GM23248 (cell line): ENCODE results near the gene TIGD6. TPM values are rescaled to one million over a fixed set of nuclear protein-coding genes. Genes with fewer than 3 reads are reported as not detected.

Experiments
- DNase-seq: peaks from one replicate; pipeline ENCODE4 v3.0.0-alpha.2; 2015
- H2AFZ ChIP-seq: fragments of 200-600 bp; sonication (generic); 2 replicates; pipeline ENCODE4 v1.6.1; 2016; ENCODE audit warnings: antibody characterized with exemption
- H3F3A ChIP-seq: fragments of 200-600 bp; sonication (generic); 2 replicates; pipeline ENCODE4 v1.6.1; 2016; ENCODE audit warnings: mild to moderate bottlenecking, antibody characterized with exemption, mixed run types; ENCODE audit not compliant: insufficient read depth
- H3K27ac ChIP-seq: fragments of 200-600 bp; sonication (generic); 2 replicates; pipeline ENCODE4 v1.5.1; 2016; ENCODE audit warnings: mild to moderate bottlenecking
- H3K27me3 ChIP-seq: fragments of 200-600 bp; sonication (generic); replicated peaks from 2 replicates; pipeline ENCODE4 v1.6.1; 2016; ENCODE audit warnings: mild to moderate bottlenecking; ENCODE audit not compliant: insufficient read depth
- H3K36me3 ChIP-seq: fragments of 200-600 bp; sonication (generic); 2 replicates; pipeline ENCODE4 v1.6.1; 2016; ENCODE audit warnings: low read depth, mild to moderate bottlenecking
- H3K4me1 ChIP-seq: fragments of 200-600 bp; sonication (generic); 2 replicates; pipeline ENCODE4 v1.6.1; 2016; ENCODE audit warnings: mild to moderate bottlenecking; ENCODE audit not compliant: insufficient read depth
- H3K4me2 ChIP-seq: fragments of 200-600 bp; sonication (generic); one replicate; pipeline ENCODE4 v1.6.1; 2016; ENCODE audit warnings: mild to moderate bottlenecking; ENCODE audit not compliant: unreplicated experiment
- H3K4me3 ChIP-seq: fragments of 200-600 bp; sonication (generic); 2 replicates; pipeline ENCODE4 v1.5.1; 2016; ENCODE audit warnings: mild to moderate bottlenecking
- H3K79me2 ChIP-seq: fragments of 200-600 bp; sonication (generic); 2 replicates; pipeline ENCODE4 v1.6.1; 2016; ENCODE audit warnings: mild to moderate bottlenecking; ENCODE audit not compliant: insufficient read depth
- H3K9ac ChIP-seq: fragments of 200-600 bp; sonication (generic); 2 replicates; pipeline ENCODE4 v1.6.1; 2016; ENCODE audit warnings: mild to moderate bottlenecking
- H3K9me2 ChIP-seq: fragments of 200-600 bp; sonication (generic); 2 replicates; pipeline ENCODE4 v1.6.1; 2016; ENCODE audit warnings: mixed run types, mild to moderate bottlenecking, moderate library complexity; ENCODE audit not compliant: insufficient read depth
- H3K9me3 ChIP-seq: fragments of 200-600 bp; sonication (generic); one replicate; pipeline ENCODE4 v1.6.1; 2017; ENCODE audit warnings: low read depth
- H4K20me1 ChIP-seq: fragments of 200-600 bp; sonication (generic); 2 replicates; pipeline ENCODE4 v1.6.0; 2016; ENCODE audit not compliant: insufficient read depth
- EZH2 ChIP-seq: fragments of 200-600 bp; sonication (generic); IDR thresholded peaks from 2 replicates; pipeline ENCODE4 v1.6.1; 2018; ENCODE audit warnings: antibody characterized with exemption, mild to moderate bottlenecking; ENCODE audit not compliant: insufficient read depth, poor library complexity, severe bottlenecking
- EZH2phosphoT487 ChIP-seq: fragments of 200-600 bp; sonication (generic); IDR thresholded peaks from 2 replicates; pipeline ENCODE4 v1.6.1; 2018; ENCODE audit warnings: antibody characterized with exemption, moderate library complexity, mild to moderate bottlenecking, low read depth; ENCODE audit not compliant: insufficient read depth
- WGBS, 2 experiments: methylation state at CpG; one replicate each; pipeline ENCODE4 v1.1.6; 2015 to 2017; ENCODE audit warnings: low lambda C conversion rate in 2 of 2, low coverage in 1 of 2; ENCODE audit errors: missing lambda C conversion rate in 2 of 2; 5-methylcytosine and 5-hydroxymethylcytosine counted together
- in situ Hi-C: fragments of 300-500 bp; cut with MboI; formaldehyde crosslinking; loops from 2 replicates; pipeline ENCODE4 v1.15.0; 2020
- polyA plus RNA-seq: library from polyadenylated mRNA; unstranded; fragments of >200 nt; fragmentation: Nextera tagmentation; extraction: Ambion mirVana; gene quantifications from 2 replicates; pipeline ENCODE4 v1.2.1, GENCODE V29; 2016
- total RNA-seq: library from RNA; depleted of rRNA; stranded (reverse); fragments of >200 nt; shearing (Covaris generic); gene quantifications from 2 replicates; pipeline ENCODE4 v1.2.3, GENCODE V29; 2014

TIGD6 gene
- total and polyA plus RNA-seq, 2 experiments from 2014 or later = 4.6 to 5.3 TPM

DNA sequence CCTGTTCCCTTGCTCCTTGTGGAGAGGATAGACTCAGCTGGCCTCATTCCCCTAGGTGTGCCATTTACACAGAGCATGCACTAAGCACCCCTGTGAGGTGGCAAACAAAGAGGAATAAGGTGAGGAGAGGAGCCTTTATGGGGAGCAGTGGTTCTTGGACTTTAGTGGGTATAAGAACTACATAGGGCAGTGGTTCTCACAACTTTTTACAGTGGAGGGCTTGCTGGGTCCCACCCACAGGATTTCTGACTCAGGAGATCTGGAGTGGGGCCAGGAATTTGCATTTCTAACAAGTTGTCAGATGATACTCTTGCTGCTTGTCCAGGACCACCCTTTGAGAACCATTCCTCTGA is 43.9 kb upstream of the TIGD6 start:
- Histone ChIP-seq H3K79me2 (peaks cover 41% of the 10 kb centered on the region), H3K9me2 (no peaks in the 10 kb centered on the region), H3K4me1 (peaks cover 19% of the 10 kb centered on the region), H3K9me3 (no peaks in the 10 kb centered on the region), H3K4me3 (no peak overlapping the region), H3K27me3 (no peaks in the 10 kb centered on the region), H2AFZ (no peak overlapping the region), H3K36me3 (peaks cover 70% of the 10 kb centered on the region), H3K27ac (peak overlapping the region; percentile 59), H3K9ac (peak overlapping the region; percentile 27; the same call in 1 of the 2 replicates), H3K4me2 (peak overlapping the region; percentile 56), H4K20me1 (no peaks in the 10 kb centered on the region), H3F3A (peaks cover 33% of the 10 kb centered on the region)
- TF ChIP-seq EZH2phosphoT487 = no peak
- DNase-seq = peak; percentile 72
- in situ Hi-C loops = no loop called here

DNA sequence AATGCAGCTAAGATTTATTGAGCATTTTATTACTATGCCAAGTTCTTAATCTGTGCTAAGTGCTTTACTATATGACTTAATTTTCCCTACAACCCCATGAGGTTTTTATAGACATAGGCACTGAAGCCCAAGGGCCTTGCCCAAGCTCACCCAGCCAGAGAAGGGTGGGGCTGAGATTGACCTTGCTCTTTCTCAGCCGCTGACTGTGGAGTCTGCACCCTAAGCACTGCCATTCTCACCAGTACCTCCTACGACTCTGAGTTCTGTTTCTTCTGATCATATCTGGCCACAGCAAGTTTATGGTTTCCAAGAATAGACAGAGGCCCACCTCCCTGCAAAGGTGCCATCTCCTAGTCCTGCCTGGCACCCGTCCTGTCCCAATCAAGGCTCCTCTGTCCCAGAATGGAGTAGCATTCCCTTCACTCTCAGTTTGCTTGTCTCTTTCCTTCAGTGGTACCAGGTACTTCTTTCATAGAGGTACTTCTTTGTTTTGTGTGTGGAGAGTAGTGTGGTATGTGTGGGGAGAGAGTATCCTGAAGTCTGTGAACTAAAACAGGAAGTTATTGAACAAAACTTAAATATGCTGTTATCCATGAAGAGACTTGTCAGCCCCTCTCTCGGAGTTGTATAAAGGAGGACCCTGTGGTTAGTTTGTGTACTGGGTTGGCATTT is 43.3 kb upstream of the TIGD6 start:
- peak; percentile 41 for DNase-seq
- peaks cover 74% of the 10 kb centered on the region for H3K36me3 ChIP-seq

DNA sequence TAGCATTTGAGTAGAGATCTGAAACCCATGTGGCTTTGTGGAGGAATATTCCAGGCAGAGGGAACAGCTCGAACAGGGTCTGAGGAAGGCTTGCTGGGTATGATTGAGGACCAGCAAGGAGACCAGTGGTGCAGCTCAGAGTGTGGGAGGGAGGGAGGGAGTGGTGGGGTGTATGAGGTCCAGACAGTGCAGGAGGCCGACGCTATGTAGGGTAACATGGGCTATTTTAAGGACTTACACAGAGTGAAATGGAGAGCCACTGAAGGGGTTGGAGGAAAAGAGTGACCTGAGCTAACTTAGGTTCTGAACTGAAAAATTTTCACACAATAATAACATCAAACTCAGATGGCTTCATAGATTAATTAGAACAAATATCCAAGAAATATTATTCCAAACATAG is 42.0 kb upstream of the TIGD6 start:
- peaks cover 76% of the 10 kb centered on the region for H3K36me3 ChIP-seq
- no peaks in the 10 kb centered on the region for H3K9me3 ChIP-seq
- 95 to 100% methylated on average over 3 of the region's 3 CpGs for WGBS, 2 experiments
- no peaks in the 10 kb centered on the region for H3K9me2 ChIP-seq
- no peaks in the 10 kb centered on the region for H3K27me3 ChIP-seq
- no peak overlapping the region for H3K9ac ChIP-seq
- H3K4me2 ChIP-seq = no peak overlapping the region
- no peaks in the 10 kb centered on the region for H4K20me1 ChIP-seq
- H2AFZ ChIP-seq = no peak overlapping the region
- in situ Hi-C loops = no loop called here
- H3K27ac ChIP-seq = no peak overlapping the region
- peaks cover 36% of the 10 kb centered on the region for H3F3A ChIP-seq
- no peak overlapping the region for H3K4me3 ChIP-seq
- TF ChIP-seq EZH2 (no peak), EZH2phosphoT487 (no peak)
- no peak for DNase-seq
- H3K79me2 ChIP-seq = peaks cover 50% of the 10 kb centered on the region
- peaks cover 20% of the 10 kb centered on the region for H3K4me1 ChIP-seq

More for the DNA sequence above, 43.3 kb upstream of the TIGD6 start:
- peaks cover 31% of the 10 kb centered on the region; the same call in 1 of the 2 replicates for H3F3A ChIP-seq
- no peaks in the 10 kb centered on the region for H3K27me3 ChIP-seq
- no peak overlapping the region for H2AFZ ChIP-seq
- H3K9me3 ChIP-seq = no peaks in the 10 kb centered on the region
- H4K20me1 ChIP-seq = no peaks in the 10 kb centered on the region
- H3K9me2 ChIP-seq = no peaks in the 10 kb centered on the region
- in situ Hi-C loops = no loop called here
- no peak overlapping the region for H3K4me3 ChIP-seq
- peak overlapping the region; percentile 59 for H3K27ac ChIP-seq
- 30 to 34% methylated on average over 4 of the region's 4 CpGs for WGBS, 2 experiments
- peak overlapping the region; percentile 27; the same call in 1 of the 2 replicates for H3K9ac ChIP-seq
- peaks cover 46% of the 10 kb centered on the region for H3K79me2 ChIP-seq
- no peak for TF ChIP-seq EZH2
- TF ChIP-seq EZH2phosphoT487 = no peak
- peak overlapping the region; percentile 56 for H3K4me2 ChIP-seq
- H3K4me1 ChIP-seq = peaks cover 19% of the 10 kb centered on the region

DNA sequence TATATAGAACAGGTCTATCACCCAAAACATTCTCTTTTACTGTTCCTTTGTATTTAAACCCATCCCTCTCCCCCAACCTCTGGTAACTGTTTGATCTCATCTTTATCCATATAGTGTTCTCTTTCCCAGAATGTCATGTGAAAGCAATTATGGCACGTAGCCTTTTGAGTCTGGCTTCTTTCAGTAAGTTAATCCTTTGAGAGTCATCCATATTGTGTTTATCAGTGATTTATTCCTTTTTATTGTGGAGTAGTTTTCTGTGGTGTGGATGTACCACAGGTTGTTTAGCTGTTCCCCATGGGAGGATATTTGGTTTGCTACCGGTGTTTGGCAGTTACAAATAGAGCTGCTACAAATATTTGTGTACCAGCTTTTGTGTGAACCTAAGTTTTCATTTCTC is 38.1 kb upstream of the TIGD6 start:
- no peaks in the 10 kb centered on the region for H4K20me1 ChIP-seq
- no peak overlapping the region for H3K27ac ChIP-seq
- peaks cover 63% of the 10 kb centered on the region for H3F3A ChIP-seq
- H3K9me3 ChIP-seq = no peaks in the 10 kb centered on the region
- TF ChIP-seq EZH2phosphoT487 = no peak
- TF ChIP-seq EZH2 = no peak
- H3K9ac ChIP-seq = no peak overlapping the region
- H3K4me3 ChIP-seq = no peak overlapping the region
- H3K27me3 ChIP-seq = no peaks in the 10 kb centered on the region
- peaks cover 37% of the 10 kb centered on the region for H3K4me1 ChIP-seq
- no peaks in the 10 kb centered on the region for H3K9me2 ChIP-seq
- DNase-seq = no peak
- WGBS, 2 experiments = 48 to 58% methylated on average over 2 of the region's 2 CpGs
- peaks cover 76% of the 10 kb centered on the region for H3K36me3 ChIP-seq
- no peak overlapping the region for H3K4me2 ChIP-seq
- H3K79me2 ChIP-seq = peaks cover 36% of the 10 kb centered on the region
- in situ Hi-C loops = no loop called here
- no peak overlapping the region for H2AFZ ChIP-seq

DNA sequence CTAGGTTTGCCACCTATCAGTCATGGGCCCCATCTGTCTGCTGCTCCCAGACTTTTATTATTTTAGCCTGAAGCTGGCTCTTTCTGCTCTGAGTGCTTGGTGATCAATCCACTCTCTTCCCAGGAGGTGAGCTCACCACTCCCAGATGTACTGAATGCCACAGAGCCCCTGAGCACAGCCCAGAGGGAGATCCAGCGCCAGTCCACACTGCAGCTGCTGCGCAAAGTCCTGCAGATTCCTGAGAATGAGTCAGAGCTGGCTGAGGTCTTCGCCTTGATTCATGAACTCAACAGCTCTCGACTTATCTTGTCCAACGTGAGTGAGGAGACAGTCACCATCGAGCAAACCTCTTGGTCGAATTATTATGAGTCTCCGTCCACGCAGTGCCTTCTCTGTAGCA is 36.1 kb upstream of the TIGD6 start:
- Histone ChIP-seq H4K20me1 (no peaks in the 10 kb centered on the region), H3K4me2 (peak overlapping the region; percentile 70), H3K36me3 (peaks cover 70% of the 10 kb centered on the region), H3K4me3 (peak overlapping the region; percentile 34), H3K9ac (peak overlapping the region; percentile 46), H3K4me1 (peaks cover 32% of the 10 kb centered on the region), H3K27me3 (no peaks in the 10 kb centered on the region), H2AFZ (no peak overlapping the region), H3K9me3 (no peaks in the 10 kb centered on the region), H3K27ac (peak overlapping the region; percentile 79), H3K79me2 (peaks cover 32% of the 10 kb centered on the region), H3K9me2 (no peaks in the 10 kb centered on the region), H3F3A (peaks cover 69% of the 10 kb centered on the region)
- 0 to 1% methylated on average over 9 of the region's 9 CpGs for WGBS, 2 experiments
- TF ChIP-seq EZH2 (no peak), EZH2phosphoT487 (peak; percentile 76; the same call in 1 of the 2 replicates)
- in situ Hi-C loops = no loop called here
- peak; percentile 99 for DNase-seq
